ENCODE data around the gene TMEM242. TPM values are rescaled to one million over a fixed set of nuclear protein-coding genes. Genes with fewer than 3 reads are reported as not detected.

TMEM242 gene
- total RNA-seq, 1 experiment from 2014 or later, result 8.7 TPM

DNA sequence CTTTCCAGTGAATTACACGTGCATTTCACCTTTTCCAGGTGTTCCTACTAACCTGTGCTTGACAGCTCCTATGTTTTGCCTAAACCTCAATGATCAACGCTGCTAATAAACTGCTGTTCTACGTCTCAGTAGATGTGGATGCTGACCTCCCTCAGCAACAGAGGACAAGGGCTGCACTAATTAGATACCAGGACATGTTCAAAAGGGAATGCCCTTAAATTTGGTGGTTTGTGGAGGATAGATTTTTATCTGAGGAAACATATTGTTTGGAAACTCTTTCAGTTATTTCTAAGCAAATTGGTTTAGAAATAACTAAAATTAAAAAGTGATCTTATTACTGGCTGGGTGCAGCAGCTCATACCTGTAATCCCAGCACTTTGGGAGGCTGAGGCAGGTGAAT lies 38.6 kb upstream of the TMEM242 start:
- DNase-seq (ENCODE audit: low spot score) (no peak), ATAC-seq (no peak)
- ChIA-PET POLR2A (no interaction called here), CTCF (interaction anchor here (1.1 kb wide), 1 partner anchor 47 kb away, joined by 3 read pairs; no protein-coding TSS in a partner anchor)
- Mint-ChIP-seq H3K9me3 (no peaks in the 10 kb centered on the region), H3K4me1 (no peaks in the 10 kb centered on the region), H3K27ac (no peak overlapping the region), H3K27me3 (ENCODE audit: low read depth) (no peaks in the 10 kb centered on the region), H3K4me3 (no peak overlapping the region), H3K36me3 (no peaks in the 10 kb centered on the region)
- TF ChIP-seq, protein P1, sequence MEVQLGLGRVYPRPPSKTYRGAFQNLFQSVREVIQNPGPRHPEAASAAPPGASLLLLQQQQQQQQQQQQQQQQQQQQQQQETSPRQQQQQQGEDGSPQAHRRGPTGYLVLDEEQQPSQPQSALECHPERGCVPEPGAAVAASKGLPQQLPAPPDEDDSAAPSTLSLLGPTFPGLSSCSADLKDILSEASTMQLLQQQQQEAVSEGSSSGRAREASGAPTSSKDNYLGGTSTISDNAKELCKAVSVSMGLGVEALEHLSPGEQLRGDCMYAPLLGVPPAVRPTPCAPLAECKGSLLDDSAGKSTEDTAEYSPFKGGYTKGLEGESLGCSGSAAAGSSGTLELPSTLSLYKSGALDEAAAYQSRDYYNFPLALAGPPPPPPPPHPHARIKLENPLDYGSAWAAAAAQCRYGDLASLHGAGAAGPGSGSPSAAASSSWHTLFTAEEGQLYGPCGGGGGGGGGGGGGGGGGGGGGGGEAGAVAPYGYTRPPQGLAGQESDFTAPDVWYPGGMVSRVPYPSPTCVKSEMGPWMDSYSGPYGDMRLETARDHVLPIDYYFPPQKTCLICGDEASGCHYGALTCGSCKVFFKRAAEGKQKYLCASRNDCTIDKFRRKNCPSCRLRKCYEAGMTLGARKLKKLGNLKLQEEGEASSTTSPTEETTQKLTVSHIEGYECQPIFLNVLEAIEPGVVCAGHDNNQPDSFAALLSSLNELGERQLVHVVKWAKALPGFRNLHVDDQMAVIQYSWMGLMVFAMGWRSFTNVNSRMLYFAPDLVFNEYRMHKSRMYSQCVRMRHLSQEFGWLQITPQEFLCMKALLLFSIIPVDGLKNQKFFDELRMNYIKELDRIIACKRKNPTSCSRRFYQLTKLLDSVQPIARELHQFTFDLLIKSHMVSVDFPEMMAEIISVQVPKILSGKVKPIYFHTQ (CRISPR knock-in tag; IDR thresholded peaks at IDR 0.05), result no peak
- TF ChIP-seq NR2C2 (CRISPR knock-in tag; IDR thresholded peaks at IDR 0.05), result no peak

DNA sequence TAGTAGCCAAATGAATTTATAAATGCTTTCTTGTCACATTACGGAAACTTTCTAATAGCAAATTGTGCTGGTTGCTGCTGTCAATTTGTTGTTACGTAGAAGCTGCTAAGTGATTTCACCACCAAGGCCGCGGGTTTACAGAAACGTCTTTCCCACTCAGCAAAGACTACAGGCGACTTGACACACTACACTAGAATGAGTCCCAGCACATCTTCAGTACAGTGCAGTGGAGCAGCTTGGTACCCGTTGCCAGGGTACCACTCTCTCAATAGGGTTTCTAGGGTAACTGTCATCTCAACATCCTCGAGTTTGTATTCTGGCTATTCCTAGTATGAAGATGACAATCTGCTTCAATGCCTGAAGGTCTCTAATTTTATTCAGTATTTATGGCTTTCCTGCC lies 35.0 kb upstream of the TMEM242 start:
- peaks cover 4% of the 10 kb centered on the region; the same call in 1 of the 2 replicates for H3K9me3 Mint-ChIP-seq
- DNase-seq (ENCODE audit: low spot score) (no peak), ATAC-seq (no peak)
- H3K4me3 Mint-ChIP-seq, result no peak overlapping the region
- ChIA-PET CTCF (no interaction called here), POLR2A (no interaction called here)
- no peak overlapping the region for H3K27ac Mint-ChIP-seq
- H3K4me1 Mint-ChIP-seq, result no peaks in the 10 kb centered on the region
- no peaks in the 10 kb centered on the region for H3K27me3 Mint-ChIP-seq (ENCODE audit: low read depth)
- TF ChIP-seq, protein P2, sequence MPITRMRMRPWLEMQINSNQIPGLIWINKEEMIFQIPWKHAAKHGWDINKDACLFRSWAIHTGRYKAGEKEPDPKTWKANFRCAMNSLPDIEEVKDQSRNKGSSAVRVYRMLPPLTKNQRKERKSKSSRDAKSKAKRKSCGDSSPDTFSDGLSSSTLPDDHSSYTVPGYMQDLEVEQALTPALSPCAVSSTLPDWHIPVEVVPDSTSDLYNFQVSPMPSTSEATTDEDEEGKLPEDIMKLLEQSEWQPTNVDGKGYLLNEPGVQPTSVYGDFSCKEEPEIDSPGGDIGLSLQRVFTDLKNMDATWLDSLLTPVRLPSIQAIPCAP (CRISPR knock-in tag; IDR thresholded peaks at IDR 0.05), result no peak
- TF ChIP-seq RELA (CRISPR knock-in tag; IDR thresholded peaks at IDR 0.05; ENCODE audit: borderline replicate concordance) (no peak), FOXK1 (CRISPR knock-in tag; IDR thresholded peaks at IDR 0.05) (no peak)
- TF ChIP-seq, protein P3, sequence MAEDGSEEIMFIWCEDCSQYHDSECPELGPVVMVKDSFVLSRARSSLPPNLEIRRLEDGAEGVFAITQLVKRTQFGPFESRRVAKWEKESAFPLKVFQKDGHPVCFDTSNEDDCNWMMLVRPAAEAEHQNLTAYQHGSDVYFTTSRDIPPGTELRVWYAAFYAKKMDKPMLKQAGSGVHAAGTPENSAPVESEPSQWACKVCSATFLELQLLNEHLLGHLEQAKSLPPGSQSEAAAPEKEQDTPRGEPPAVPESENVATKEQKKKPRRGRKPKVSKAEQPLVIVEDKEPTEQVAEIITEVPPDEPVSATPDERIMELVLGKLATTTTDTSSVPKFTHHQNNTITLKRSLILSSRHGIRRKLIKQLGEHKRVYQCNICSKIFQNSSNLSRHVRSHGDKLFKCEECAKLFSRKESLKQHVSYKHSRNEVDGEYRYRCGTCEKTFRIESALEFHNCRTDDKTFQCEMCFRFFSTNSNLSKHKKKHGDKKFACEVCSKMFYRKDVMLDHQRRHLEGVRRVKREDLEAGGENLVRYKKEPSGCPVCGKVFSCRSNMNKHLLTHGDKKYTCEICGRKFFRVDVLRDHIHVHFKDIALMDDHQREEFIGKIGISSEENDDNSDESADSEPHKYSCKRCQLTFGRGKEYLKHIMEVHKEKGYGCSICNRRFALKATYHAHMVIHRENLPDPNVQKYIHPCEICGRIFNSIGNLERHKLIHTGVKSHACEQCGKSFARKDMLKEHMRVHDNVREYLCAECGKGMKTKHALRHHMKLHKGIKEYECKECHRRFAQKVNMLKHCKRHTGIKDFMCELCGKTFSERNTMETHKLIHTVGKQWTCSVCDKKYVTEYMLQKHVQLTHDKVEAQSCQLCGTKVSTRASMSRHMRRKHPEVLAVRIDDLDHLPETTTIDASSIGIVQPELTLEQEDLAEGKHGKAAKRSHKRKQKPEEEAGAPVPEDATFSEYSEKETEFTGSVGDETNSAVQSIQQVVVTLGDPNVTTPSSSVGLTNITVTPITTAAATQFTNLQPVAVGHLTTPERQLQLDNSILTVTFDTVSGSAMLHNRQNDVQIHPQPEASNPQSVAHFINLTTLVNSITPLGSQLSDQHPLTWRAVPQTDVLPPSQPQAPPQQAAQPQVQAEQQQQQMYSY (CRISPR knock-in tag; IDR thresholded peaks at IDR 0.05), result no peak
- no peaks in the 10 kb centered on the region for H3K36me3 Mint-ChIP-seq

DNA sequence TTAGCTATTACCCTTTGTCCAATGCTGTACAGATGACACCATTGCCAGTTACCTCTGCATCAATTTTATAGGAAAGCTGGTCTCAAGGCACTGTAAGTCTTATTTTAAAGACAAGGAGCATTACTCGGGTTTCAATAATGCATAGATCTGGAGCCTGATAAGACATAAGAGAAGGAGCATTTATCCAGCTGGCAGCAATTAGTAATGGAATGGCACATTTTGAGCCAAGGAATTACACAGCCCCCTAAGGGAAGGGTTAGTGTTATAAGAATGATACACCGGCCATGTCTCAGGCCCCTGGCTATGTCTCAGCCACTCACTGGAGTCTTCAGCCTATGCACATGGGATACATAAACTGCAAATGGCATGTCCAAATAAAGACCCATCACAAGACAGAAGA lies 23.1 kb upstream of the TMEM242 start:
- DNase-seq (ENCODE audit: low spot score), result no peak
- Mint-ChIP-seq H3K9me3 (peaks cover 15% of the 10 kb centered on the region), H3K27ac (no peak overlapping the region), H3K4me3 (no peak overlapping the region), H3K36me3 (no peaks in the 10 kb centered on the region), H3K27me3 (ENCODE audit: low read depth) (no peaks in the 10 kb centered on the region; the same call in none of the 2 replicates), H3K4me1 (no peaks in the 10 kb centered on the region)
- TF ChIP-seq ZNF121 (CRISPR knock-in tag; IDR thresholded peaks at IDR 0.05) (no peak), GABPB1 (CRISPR knock-in tag; IDR thresholded peaks at IDR 0.05) (no peak)
- POLR2A ChIA-PET, result no interaction called here
- ATAC-seq, result no peak
- CTCF ChIA-PET, result no interaction called here

DNA sequence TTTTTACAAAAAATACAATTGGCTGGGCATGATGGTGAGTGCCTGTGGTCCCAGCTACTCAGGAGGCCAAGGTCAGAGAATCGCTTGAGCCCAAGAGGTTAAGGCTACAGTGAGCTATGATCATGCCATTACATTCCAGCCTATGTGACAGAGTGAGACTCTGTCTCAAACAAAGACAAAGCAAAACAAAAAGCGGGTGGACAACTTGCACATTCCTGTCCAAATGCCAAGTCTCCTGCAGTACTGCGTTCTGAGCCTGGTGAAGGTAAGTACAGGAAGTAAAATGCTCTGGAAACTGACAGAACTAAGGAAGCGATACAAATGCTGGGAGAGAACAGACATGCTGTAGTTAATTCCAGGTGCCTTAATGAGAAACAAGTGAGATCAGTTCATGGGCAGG lies 20.4 kb upstream of the TMEM242 start:
- ChIA-PET POLR2A (no interaction called here), CTCF (interaction anchor here (0.6 kb wide), 1 partner anchor 9 kb away, joined by 3 read pairs; no protein-coding TSS in a partner anchor)
- no peak overlapping the region for H3K27ac Mint-ChIP-seq
- TF ChIP-seq MXD4 (CRISPR knock-in tag; IDR thresholded peaks at IDR 0.05; ENCODE audit: borderline replicate concordance), result no peak
- TF ChIP-seq SMAD3 (CRISPR knock-in tag; IDR thresholded peaks at IDR 0.05; ENCODE audit: borderline replicate concordance), result no peak
- TF ChIP-seq, protein P4, sequence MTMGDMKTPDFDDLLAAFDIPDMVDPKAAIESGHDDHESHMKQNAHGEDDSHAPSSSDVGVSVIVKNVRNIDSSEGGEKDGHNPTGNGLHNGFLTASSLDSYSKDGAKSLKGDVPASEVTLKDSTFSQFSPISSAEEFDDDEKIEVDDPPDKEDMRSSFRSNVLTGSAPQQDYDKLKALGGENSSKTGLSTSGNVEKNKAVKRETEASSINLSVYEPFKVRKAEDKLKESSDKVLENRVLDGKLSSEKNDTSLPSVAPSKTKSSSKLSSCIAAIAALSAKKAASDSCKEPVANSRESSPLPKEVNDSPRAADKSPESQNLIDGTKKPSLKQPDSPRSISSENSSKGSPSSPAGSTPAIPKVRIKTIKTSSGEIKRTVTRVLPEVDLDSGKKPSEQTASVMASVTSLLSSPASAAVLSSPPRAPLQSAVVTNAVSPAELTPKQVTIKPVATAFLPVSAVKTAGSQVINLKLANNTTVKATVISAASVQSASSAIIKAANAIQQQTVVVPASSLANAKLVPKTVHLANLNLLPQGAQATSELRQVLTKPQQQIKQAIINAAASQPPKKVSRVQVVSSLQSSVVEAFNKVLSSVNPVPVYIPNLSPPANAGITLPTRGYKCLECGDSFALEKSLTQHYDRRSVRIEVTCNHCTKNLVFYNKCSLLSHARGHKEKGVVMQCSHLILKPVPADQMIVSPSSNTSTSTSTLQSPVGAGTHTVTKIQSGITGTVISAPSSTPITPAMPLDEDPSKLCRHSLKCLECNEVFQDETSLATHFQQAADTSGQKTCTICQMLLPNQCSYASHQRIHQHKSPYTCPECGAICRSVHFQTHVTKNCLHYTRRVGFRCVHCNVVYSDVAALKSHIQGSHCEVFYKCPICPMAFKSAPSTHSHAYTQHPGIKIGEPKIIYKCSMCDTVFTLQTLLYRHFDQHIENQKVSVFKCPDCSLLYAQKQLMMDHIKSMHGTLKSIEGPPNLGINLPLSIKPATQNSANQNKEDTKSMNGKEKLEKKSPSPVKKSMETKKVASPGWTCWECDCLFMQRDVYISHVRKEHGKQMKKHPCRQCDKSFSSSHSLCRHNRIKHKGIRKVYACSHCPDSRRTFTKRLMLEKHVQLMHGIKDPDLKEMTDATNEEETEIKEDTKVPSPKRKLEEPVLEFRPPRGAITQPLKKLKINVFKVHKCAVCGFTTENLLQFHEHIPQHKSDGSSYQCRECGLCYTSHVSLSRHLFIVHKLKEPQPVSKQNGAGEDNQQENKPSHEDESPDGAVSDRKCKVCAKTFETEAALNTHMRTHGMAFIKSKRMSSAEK (CRISPR knock-in tag; IDR thresholded peaks at IDR 0.05; ENCODE audit: borderline replicate concordance), result no peak
- TF ChIP-seq CBFB (CRISPR knock-in tag; IDR thresholded peaks at IDR 0.05; ENCODE audit: low read depth), result no peak
- TF ChIP-seq NFATC4 (CRISPR knock-in tag; IDR thresholded peaks at IDR 0.05), result no peak
- TF ChIP-seq GABPB1 (CRISPR knock-in tag; IDR thresholded peaks at IDR 0.05), result no peak
- TF ChIP-seq, protein P5, sequence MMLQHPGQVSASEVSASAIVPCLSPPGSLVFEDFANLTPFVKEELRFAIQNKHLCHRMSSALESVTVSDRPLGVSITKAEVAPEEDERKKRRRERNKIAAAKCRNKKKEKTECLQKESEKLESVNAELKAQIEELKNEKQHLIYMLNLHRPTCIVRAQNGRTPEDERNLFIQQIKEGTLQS (CRISPR knock-in tag; conservative IDR thresholded peaks at IDR 0.05), result no peak
- TF ChIP-seq, protein P6, sequence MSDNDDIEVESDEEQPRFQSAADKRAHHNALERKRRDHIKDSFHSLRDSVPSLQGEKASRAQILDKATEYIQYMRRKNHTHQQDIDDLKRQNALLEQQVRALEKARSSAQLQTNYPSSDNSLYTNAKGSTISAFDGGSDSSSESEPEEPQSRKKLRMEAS (CRISPR knock-in tag; IDR thresholded peaks at IDR 0.05), result no peak
- TF ChIP-seq JUN (CRISPR knock-in tag; IDR thresholded peaks at IDR 0.05), result no peak
- TF ChIP-seq CREM (CRISPR knock-in tag; IDR thresholded peaks at IDR 0.05), result no peak

More for the DNA sequence above, 20.4 kb upstream of the TMEM242 start:
- no peak for DNase-seq (ENCODE audit: low spot score)
- H3K4me1 Mint-ChIP-seq, result no peaks in the 10 kb centered on the region
- ATAC-seq, result no peak
- no peaks in the 10 kb centered on the region for H3K36me3 Mint-ChIP-seq
- peaks cover 4% of the 10 kb centered on the region for H3K9me3 Mint-ChIP-seq
- H3K4me3 Mint-ChIP-seq, result no peak overlapping the region
- H3K27me3 Mint-ChIP-seq (ENCODE audit: low read depth), result no peaks in the 10 kb centered on the region; the same call in 1 of the 2 replicates
